ENCODE measurements around the gene DTNB. TPM values are rescaled to one million over a fixed set of nuclear protein-coding genes. Genes with fewer than 3 reads are reported as not detected.

DTNB gene
- total and polyA plus RNA-seq, 10 of the 15 experiments (the other 5 are each of a cell fraction or from before 2014, with no cell fraction given) = 4.5 to 30.6 (median 11.9) TPM

GRCh38 chr2:25673300-25674076, at the start of gene DTNB (continued):
- no peak for TF ChIP-seq NR2C1 (IDR thresholded peaks at IDR 0.05)
- no peak for TF ChIP-seq MTA3 (IDR thresholded peaks at IDR 0.05; ENCODE audit: borderline replicate concordance, low read length)
- no peak for TF ChIP-seq SMAD1 (IDR thresholded peaks at IDR 0.05; ENCODE audit: low read depth, partially characterized antibody)
- TF ChIP-seq SIN3A (IDR thresholded peaks at IDR 0.05; ENCODE audit: low read depth, low read length) = no peak
- no peak for TF ChIP-seq ZNF207 (IDR thresholded peaks at IDR 0.05; ENCODE audit: borderline replicate concordance)
- TF ChIP-seq FOXK2 (IDR thresholded peaks at IDR 0.05) = no peak
- TF ChIP-seq PML (IDR thresholded peaks at IDR 0.05; ENCODE audit: low read length) = no peak
- TF ChIP-seq ZSCAN29 (IDR thresholded peaks at IDR 0.05) = no peak
- no peak for TF ChIP-seq YY1 (IDR thresholded peaks at IDR 0.05; ENCODE audit: low read depth, low read length)
- TF ChIP-seq USF2 (IDR thresholded peaks at IDR 0.05; ENCODE audit: borderline replicate concordance, low read depth, low read length) = no peak
- peak in 1 of 2 experiments; percentile 83; a peak in 2 of 3 replicates for TF ChIP-seq EGR1 (IDR thresholded peaks at IDR 0.05; ENCODE audit: borderline replicate concordance in 1 of 2, low read depth in 2 of 2, low read length in 2 of 2)
- TF ChIP-seq YBX1 (IDR thresholded peaks at IDR 0.05) = no peak
- no peak for TF ChIP-seq EED (IDR thresholded peaks at IDR 0.05; ENCODE audit: low read depth)
- TF ChIP-seq HDAC6 (IDR thresholded peaks at IDR 0.05; ENCODE audit: unreplicated experiment) = no peak
- TF ChIP-seq ESRRA (IDR thresholded peaks at IDR 0.05; ENCODE audit: low read length) = no peak
- no peak for TF ChIP-seq RFX5 (IDR thresholded peaks at IDR 0.05; ENCODE audit: low read depth, low read length)
- no peak for TF ChIP-seq CHD4 (IDR thresholded peaks at IDR 0.05)
- TF ChIP-seq CBFB (IDR thresholded peaks at IDR 0.05; ENCODE audit: low read depth) = no peak
- no peak for TF ChIP-seq CEBPZ (IDR thresholded peaks at IDR 0.05; ENCODE audit: low read depth, low read length)
- TF ChIP-seq ZNF687 (IDR thresholded peaks at IDR 0.05) = 0 out of 2 replicates have a peak, but pooled peaks have one; percentile 15
- TF ChIP-seq USF1 (IDR thresholded peaks at IDR 0.05; ENCODE audit: borderline replicate concordance, extremely low read length, insufficient read depth, low read depth, low read length) = no peak
- TF ChIP-seq BACH1 (IDR thresholded peaks at IDR 0.05; ENCODE audit: borderline replicate concordance) = peak; percentile 59
- 0 out of 2 replicates have a peak, but pooled peaks have one; percentile 21 for TF ChIP-seq MEF2A (IDR thresholded peaks at IDR 0.05; ENCODE audit: insufficient read depth, low read depth, low read length)

Measured in GM12878 (cell line).